SK-N-SH (cell line): ENCODE data around the gene ZNF585A.

Experiments
- CTCF ChIP-seq: fragments of 200-600 bp; sonication (generic); IDR thresholded peaks from 2 replicates; pipeline ENCODE4 v1.6.1; 2017; ENCODE audit warnings: antibody characterized with exemption, mild to moderate bottlenecking, moderate library complexity
- EP300 ChIP-seq, 2 experiments: IDR thresholded peaks; 2 replicates each; pipeline versions ENCODE4 v1.4.0 to v1.6.1; 2012; ENCODE audit warnings: borderline replicate concordance in 1 of 2, low read depth in 1 of 2, low read length in 1 of 2
- FOXM1 ChIP-seq: IDR thresholded peaks from 2 replicates; pipeline ENCODE4 v1.4.0; 2012; ENCODE audit warnings: low read depth, mild to moderate bottlenecking
- GABPA ChIP-seq: IDR thresholded peaks from 2 replicates; pipeline ENCODE4 v1.4.0; 2012; ENCODE audit warnings: low read depth, mild to moderate bottlenecking
- GATA2 ChIP-seq: sonication (generic); formaldehyde crosslinking; IDR thresholded peaks from 2 replicates; pipeline ENCODE4 v1.5.0; 2020; ENCODE audit warnings: mild to moderate bottlenecking, missing genetic modification reagents
- POLR2AphosphoS5 ChIP-seq: IDR thresholded peaks from 2 replicates; pipeline ENCODE4 v1.6.1; 2012; ENCODE audit warnings: low read depth, low read length
- RFX5 ChIP-seq: IDR thresholded peaks from 2 replicates; pipeline ENCODE4 v1.6.1; 2012; ENCODE audit warnings: mild to moderate bottlenecking, improper control_type of control experiment, low read length
- ZBTB33 ChIP-seq: IDR thresholded peaks from 2 replicates; pipeline ENCODE4 v1.4.0; 2012; ENCODE audit warnings: low read depth, borderline replicate concordance
- TF ChIP-seq, protein P1 (sequence below): fragments of 150-350 bp; IDR thresholded peaks from 2 replicates; pipeline ENCODE4 v1.6.1; 2017; ENCODE audit warnings: antibody characterized with exemption, low read length, low read depth, borderline replicate concordance
- TF ChIP-seq, protein P2 (sequence below): IDR thresholded peaks from 2 replicates; pipeline ENCODE4 v1.6.1; 2012; ENCODE audit warnings: mild to moderate bottlenecking, low read depth, low read length, moderate library complexity

DNA sequence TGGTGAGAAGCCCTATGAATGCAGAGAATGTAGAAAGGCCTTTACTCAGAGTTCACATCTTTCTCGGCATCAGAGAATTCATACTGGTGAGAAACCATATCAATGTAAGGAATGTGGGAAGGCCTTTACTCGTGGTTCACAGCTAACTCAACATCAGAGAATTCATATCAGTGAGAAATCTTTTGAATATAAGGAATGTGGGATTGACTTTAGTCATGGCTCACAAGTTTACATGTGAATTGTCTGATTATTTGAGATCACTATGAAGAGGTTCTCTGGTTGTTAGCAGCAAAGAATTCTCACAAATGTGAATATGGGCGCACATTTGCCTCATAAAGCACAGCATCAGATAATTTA is 43.7 kb downstream of the ZNF585A start:
- TF ChIP-seq, protein P1, sequence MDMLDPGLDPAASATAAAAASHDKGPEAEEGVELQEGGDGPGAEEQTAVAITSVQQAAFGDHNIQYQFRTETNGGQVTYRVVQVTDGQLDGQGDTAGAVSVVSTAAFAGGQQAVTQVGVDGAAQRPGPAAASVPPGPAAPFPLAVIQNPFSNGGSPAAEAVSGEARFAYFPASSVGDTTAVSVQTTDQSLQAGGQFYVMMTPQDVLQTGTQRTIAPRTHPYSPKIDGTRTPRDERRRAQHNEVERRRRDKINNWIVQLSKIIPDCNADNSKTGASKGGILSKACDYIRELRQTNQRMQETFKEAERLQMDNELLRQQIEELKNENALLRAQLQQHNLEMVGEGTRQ = no peak
- TF ChIP-seq GABPA (no peak), FOXM1 (no peak), CTCF (no peak), RFX5 (no peak), GATA2 (CRISPR knock-in tag) (no peak), POLR2AphosphoS5 (no peak), ZBTB33 (no peak), EP300 (IDR thresholded peaks at IDR 0.05; ENCODE audit: borderline replicate concordance in 1 of 2, low read depth in 1 of 2, low read length in 1 of 2) (no peak)
- TF ChIP-seq, protein P2, sequence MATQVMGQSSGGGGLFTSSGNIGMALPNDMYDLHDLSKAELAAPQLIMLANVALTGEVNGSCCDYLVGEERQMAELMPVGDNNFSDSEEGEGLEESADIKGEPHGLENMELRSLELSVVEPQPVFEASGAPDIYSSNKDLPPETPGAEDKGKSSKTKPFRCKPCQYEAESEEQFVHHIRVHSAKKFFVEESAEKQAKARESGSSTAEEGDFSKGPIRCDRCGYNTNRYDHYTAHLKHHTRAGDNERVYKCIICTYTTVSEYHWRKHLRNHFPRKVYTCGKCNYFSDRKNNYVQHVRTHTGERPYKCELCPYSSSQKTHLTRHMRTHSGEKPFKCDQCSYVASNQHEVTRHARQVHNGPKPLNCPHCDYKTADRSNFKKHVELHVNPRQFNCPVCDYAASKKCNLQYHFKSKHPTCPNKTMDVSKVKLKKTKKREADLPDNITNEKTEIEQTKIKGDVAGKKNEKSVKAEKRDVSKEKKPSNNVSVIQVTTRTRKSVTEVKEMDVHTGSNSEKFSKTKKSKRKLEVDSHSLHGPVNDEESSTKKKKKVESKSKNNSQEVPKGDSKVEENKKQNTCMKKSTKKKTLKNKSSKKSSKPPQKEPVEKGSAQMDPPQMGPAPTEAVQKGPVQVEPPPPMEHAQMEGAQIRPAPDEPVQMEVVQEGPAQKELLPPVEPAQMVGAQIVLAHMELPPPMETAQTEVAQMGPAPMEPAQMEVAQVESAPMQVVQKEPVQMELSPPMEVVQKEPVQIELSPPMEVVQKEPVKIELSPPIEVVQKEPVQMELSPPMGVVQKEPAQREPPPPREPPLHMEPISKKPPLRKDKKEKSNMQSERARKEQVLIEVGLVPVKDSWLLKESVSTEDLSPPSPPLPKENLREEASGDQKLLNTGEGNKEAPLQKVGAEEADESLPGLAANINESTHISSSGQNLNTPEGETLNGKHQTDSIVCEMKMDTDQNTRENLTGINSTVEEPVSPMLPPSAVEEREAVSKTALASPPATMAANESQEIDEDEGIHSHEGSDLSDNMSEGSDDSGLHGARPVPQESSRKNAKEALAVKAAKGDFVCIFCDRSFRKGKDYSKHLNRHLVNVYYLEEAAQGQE = no peak
